Cardiac septum (tissue), 1 donor: ENCODE results near the gene PPP6R2. TPM values are rescaled to one million over a fixed set of nuclear protein-coding genes. Genes with fewer than 3 reads are reported as not detected.
A peak's percentile ranks its signal among the peaks of the same experiment; 100 is the strongest.

Source experiments
- DNase-seq: peaks from one replicate; pipeline ENCODE4 v3.0.0-alpha.2; 2020; ENCODE audit warnings: low spot score
- intact Hi-C: fragments of 100-400 bp; cut with DNase I; formaldehyde crosslinking; loops from one replicate; pipeline ENCODE4 v1.14.0; 2022
- total RNA-seq: library from RNA; stranded (reverse); fragmentation: NEBNext Ultra II Directional; extraction: Animal tissue kit (Norgen Biotek cat#: 25700); gene quantifications from one replicate; pipeline ENCODE4 v1.2.1, GENCODE V29; 2021
- donor health status: DM: no; HTN: no; CAD: no.

PPP6R2 gene
- total RNA-seq, 1 donor from 2014 or later, result 37.1 TPM

GRCh38 chr22:50304528-50305392, 38.4 kb upstream of the PPP6R2 start:
- no peak for DNase-seq
- intact Hi-C loops, result loop anchor here (5.0 kb wide), 1 partner anchor 32 kb away; the partner anchor contains the start of gene MAPK11

- no peak for DNase-seq
- intact Hi-C loops, result loop anchor here (5.0 kb wide), 1 partner anchor 33 kb away; the partner anchor contains the start of gene MAPK11
These were observed 37.7 kb upstream of the PPP6R2 start for GRCh38 chr22:50305393-50305922.

GRCh38 chr22:50305923-50306566, 37.1 kb upstream of the PPP6R2 start:
- intact Hi-C loops, result loop anchor here (5.0 kb wide), 1 partner anchor 34 kb away; the partner anchor contains the start of gene MAPK11

GRCh38 chr22:50306753-50307749, 36.1 kb upstream of the PPP6R2 start, which contains the start of gene PLXNB2:
Gene PLXNB2 (minus strand): TSS chr22:50307646. CDS start chr22:50290584, 17,062 bp downstream.
- intact Hi-C loops, result loop anchor here (5.0 kb wide), 1 partner anchor 35 kb away; the partner anchor contains the start of gene MAPK11
- peak; percentile 88 for DNase-seq

More at GRCh38 chr22:50305923-50306566, 37.1 kb upstream of the PPP6R2 start:
- DNase-seq, result peak; percentile 93

GRCh38 chr22:50307890-50308596, 35.1 kb upstream of the PPP6R2 start:
- no peak for DNase-seq
- intact Hi-C loops, result loop anchor here (2.0 to 5.0 kb wide), 2 partner anchors 15 to 36 kb away; partner anchors contain the start of gene MAPK11

GRCh38 chr22:50308597-50308935, 34.6 kb upstream of the PPP6R2 start:
- DNase-seq, result peak; percentile 93
- intact Hi-C loops, result loop anchor here (2.0 to 5.0 kb wide), 2 partner anchors 16 to 36 kb away; partner anchors contain the start of gene MAPK11

GRCh38 chr22:50308986-50309600, 34.0 kb upstream of the PPP6R2 start:
- no peak for DNase-seq
- intact Hi-C loops, result loop anchor here (2.0 to 5.0 kb wide), 2 partner anchors 16 to 37 kb away; partner anchors contain the start of gene MAPK11

- intact Hi-C loops, result loop anchor here (2.0 to 5.0 kb wide), 2 partner anchors 17 to 37 kb away; partner anchors contain the start of gene MAPK11
- DNase-seq, result no peak
These were observed 33.5 kb upstream of the PPP6R2 start for GRCh38 chr22:50309601-50309991.

GRCh38 chr22:50310031-50310722, 33.0 kb upstream of the PPP6R2 start:
- DNase-seq, result no peak
- intact Hi-C loops, result no loop called here

GRCh38 chr22:50310949-50311444, 32.1 kb upstream of the PPP6R2 start:
- no peak for DNase-seq
- intact Hi-C loops, result no loop called here

- intact Hi-C loops, result no loop called here
- DNase-seq, result no peak
These were observed 31.3 kb upstream of the PPP6R2 start for GRCh38 chr22:50311606-50312351.

- intact Hi-C loops, result no loop called here
These were observed 30.8 kb upstream of the PPP6R2 start for GRCh38 chr22:50312371-50312770.

GRCh38 chr22:50313021-50313420, 30.1 kb upstream of the PPP6R2 start:
- intact Hi-C loops, result no loop called here
- DNase-seq, result no peak

More at GRCh38 chr22:50312371-50312770, 30.8 kb upstream of the PPP6R2 start:
- no peak for DNase-seq

- intact Hi-C loops, result no loop called here
- DNase-seq, result no peak
These were observed 29.5 kb upstream of the PPP6R2 start for GRCh38 chr22:50313600-50313999.

GRCh38 chr22:50314081-50314454, 29.1 kb upstream of the PPP6R2 start:
- intact Hi-C loops, result no loop called here
- DNase-seq, result no peak
